Muscle layer of colon (tissue), 2 donors: Measurements from ENCODE around the gene SMTN.

Experiments
- H3K27ac ChIP-seq: one replicate; pipeline ENCODE4 v1.7.0; 2013; ENCODE audit warnings: low read depth, mild to moderate bottlenecking, low read length, moderate library complexity
- H3K27me3 ChIP-seq, 2 donors: one replicate each; pipeline ENCODE4 v1.7.0; 2013; ENCODE audit warnings: low read length in 2 of 2, mild to moderate bottlenecking in 2 of 2; ENCODE audit not compliant: insufficient read depth in 2 of 2, control insufficient read depth in 1 of 2
- H3K36me3 ChIP-seq: one replicate; pipeline ENCODE4 v1.7.0; 2013; ENCODE audit warnings: mild to moderate bottlenecking, low read length; ENCODE audit not compliant: insufficient read depth
- H3K4me1 ChIP-seq: one replicate; pipeline ENCODE4 v1.7.0; 2013; ENCODE audit warnings: mild to moderate bottlenecking, low read length; ENCODE audit not compliant: insufficient read depth
- H3K4me3 ChIP-seq, 2 donors: one replicate each; pipeline ENCODE4 v1.7.0; 2013; ENCODE audit warnings: low read length in 2 of 2, low read depth in 1 of 2, mild to moderate bottlenecking in 1 of 2, moderate library complexity in 1 of 2
- H3K9ac ChIP-seq: one replicate; pipeline ENCODE4 v1.7.0; 2013; ENCODE audit warnings: low read length
- H3K9me3 ChIP-seq: one replicate; pipeline ENCODE4 v1.7.0; 2013; ENCODE audit warnings: mild to moderate bottlenecking, low read length
- donor health status: abdominal sarcoma.
- donor health status: Adenocarcinoma of cecum.

SMTN gene

DNA sequence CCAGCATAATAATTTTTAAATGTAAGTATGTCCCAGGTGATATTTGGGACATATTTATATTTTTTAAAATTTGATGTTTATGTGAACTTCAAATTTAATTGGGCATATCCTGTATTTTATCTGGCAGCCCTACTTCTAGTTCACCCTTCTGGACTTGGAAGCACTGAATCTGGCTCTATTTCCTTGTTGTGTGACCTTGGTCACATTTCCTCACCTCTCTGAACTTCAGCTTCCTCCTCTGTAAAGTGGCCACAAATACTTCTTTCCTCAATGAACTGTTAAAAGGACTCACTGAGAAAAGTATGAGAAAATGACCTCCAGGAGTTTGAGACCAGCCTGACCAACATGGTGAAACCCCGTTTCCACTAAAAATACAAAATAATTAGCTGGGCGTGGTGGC is 70.8 kb downstream of the SMTN start:
- Histone ChIP-seq H3K27ac (no peak overlapping the region), H3K9ac (no peak overlapping the region), H3K27me3 (no peaks in the 10 kb centered on the region), H3K9me3 (no peaks in the 10 kb centered on the region), H3K36me3 (no peaks in the 10 kb centered on the region), H3K4me3 (no peak overlapping the region), H3K4me1 (peaks cover 24% of the 10 kb centered on the region)

DNA sequence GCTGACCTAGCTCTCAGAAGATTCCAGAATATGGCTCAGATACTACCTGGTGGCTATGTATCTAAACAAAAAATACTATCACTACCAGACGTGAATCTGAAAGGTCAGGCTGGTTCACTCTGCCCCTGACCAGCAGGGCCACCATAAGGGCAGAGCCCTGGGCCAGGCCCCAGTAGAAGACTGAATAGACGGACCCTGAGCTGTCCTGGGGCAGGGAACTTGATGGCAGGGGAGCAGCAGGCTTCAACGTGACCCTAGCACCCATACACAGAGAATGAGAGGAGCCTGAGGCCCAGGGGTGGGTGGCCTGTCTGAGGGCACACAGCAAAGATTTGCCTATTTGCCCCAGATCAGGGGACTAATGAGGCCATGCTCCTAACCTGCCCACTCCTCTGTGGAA is 72.2 kb downstream of the SMTN start:
- peaks cover 24% of the 10 kb centered on the region for H3K4me1 ChIP-seq
- no peaks in the 10 kb centered on the region for H3K9me3 ChIP-seq
- no peak overlapping the region for H3K9ac ChIP-seq
- H3K4me3 ChIP-seq = no peak overlapping the region
- no peaks in the 10 kb centered on the region for H3K36me3 ChIP-seq
- no peaks in the 10 kb centered on the region for H3K27me3 ChIP-seq
- H3K27ac ChIP-seq = no peak overlapping the region
